ENCODE measurements around the gene PPP2R3A.
"Not testable (repeated sequence)": the region's sequence is repeated elsewhere in the genome, so short reads cannot be mapped to it uniquely, and the experiment has no call there.

Gene PPP2R3A

DNA sequence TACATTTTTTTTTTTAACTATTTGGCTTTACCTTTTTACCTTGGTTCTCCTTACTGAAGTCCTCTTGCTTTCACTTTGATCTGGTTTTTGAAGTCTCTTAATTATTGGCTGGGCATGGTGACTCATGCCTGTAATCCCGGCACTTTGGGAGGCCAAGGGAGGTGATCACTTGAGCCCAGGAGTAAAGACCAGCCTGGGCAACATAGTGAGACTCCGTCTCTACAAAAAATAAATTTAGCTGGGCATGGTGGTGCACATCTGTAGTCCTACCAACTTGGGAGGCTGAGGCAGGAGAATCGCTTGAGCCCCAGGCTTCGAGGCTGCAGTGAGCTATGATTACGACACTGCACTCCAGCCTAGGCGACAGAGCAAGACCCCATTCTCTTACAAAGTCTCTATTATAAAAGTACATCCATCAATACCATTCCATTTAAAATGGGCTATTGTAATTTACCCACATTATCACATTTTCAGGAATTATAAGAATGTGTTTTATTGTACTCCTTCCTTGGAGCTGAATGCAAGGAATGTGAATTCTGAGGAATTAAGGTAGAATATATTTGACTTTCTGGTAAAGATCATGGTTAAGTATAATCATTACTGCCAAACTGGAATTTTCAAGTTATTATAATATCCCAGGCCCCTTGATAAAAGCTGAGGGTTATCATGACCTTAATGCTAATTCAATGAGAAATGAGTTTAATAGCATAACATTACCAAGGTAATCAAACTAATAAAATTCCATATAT lies 181.6 kb downstream of the PPP2R3A start:
- FAIRE-seq: peak; percentile 80
- peak; percentile 25 for DNase-seq (ENCODE audit: low spot score)

DNA sequence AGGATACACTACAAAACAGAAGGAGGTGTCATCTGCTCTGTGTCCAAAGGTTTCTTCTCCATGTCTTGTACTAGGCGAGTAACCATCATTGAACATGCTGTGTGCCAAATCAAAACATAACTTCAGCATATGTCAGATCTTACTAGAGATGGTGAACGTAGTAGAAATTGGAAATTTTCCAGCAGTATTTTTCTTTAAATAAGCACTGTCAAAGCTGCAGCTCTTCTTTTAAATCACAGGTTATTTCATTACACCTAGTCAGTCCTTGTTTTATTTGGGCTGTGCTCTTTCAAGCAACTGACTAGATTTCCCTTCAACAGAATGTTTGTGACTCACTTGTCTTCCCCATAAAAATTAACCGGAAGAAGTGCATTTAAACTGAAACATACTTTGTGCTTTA lies 184.1 kb downstream of the PPP2R3A start:
- FAIRE-seq: peak; percentile 80

DNA sequence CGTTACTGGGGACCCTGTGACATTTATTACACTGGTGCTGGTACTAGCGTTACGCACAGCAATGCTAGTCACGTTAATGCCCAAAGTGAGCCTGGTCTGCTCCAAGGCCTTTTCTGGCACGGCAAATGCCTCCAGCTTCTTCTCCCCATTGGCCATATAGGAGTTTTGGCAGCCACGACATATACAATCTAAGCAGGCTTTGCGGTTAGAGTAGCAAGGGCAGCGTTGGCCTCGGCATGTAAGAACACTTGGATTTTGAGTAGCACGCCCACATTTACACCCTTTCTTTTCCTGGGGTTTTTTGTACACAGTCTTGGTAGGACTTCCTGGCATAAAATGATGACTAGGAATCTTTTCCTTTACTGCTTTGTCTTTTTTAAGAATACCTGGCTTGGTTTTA lies 185.7 kb downstream of the PPP2R3A start:
- DNase-seq (ENCODE audit: low spot score): no peak
- FAIRE-seq: no peak

More for the DNA sequence above, 184.1 kb downstream of the PPP2R3A start:
- DNase-seq (ENCODE audit: low spot score): no peak

DNA sequence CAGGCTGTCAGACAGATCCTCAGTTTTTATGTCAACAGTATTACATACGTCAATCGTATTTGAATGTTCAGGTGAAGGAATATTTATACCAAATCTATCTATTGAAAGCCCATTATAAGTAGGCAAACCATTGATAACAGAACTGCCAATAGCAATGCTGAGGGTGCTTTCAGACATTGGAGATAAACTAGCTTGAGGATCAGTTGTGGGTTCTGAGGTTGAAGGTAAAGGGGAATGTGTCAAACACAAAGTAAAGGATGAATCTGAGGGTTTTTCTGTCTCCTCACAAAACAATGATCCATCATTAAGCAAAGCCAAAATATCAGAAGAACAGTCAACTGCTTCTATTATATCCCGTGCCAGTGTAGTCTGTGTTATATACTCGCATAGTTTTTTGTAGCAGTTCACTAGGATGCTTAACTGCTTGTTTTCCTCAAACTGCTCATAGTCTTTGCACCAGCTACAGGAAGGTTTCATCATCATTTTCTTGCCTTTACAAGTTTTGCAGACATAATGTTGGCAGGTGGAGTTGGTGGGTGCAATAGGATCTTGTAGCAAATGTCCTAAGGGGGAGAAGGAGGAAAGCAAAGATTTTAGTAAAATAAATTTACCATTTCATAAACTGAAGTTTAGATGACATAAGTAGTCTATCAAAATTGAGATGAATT lies 186.8 kb downstream of the PPP2R3A start:
- DNase-seq (ENCODE audit: low spot score) (no peak), FAIRE-seq (no peak)

DNA sequence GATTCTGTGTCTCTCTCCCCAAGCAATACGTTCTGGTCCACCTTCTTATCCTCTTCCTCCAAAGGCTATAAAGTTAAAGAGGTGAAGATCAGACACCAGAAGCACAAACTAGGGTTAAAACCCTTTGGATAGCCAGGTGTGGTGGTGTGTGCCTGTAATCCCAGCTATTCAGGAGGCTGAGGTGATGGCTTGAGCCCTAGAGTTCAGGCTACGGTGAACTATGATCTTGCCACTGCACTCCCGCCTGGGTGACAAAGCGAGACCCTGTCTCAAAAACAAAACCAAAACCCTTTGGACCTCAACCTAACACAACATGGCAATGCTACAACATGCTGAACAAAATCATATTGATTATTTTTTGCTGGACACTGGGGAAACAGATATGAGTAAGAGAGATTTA lies 187.4 kb downstream of the PPP2R3A start:
- FAIRE-seq (no peak), DNase-seq (ENCODE audit: low spot score) (no peak)

DNA sequence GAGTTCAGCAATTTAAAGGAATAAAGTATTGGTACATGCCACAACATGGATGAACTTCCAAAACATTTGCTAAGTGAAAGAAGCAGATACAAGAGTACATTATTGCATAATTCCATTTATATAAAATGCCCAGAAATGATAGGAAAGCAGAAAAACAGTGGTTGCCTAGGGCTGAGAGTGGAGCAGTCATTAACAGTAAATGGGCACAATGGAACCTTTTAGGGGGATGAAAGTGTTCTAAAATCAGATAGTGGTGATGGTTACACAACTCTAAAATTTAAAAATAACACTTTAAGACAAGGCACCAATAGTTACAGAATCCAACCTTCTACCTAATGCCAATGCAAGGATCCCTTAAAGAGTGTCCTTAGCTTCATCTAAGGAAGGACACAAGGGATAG lies 196.0 kb downstream of the PPP2R3A start:
- DNase-seq (ENCODE audit: low spot score) (no peak), FAIRE-seq (no peak)

DNA sequence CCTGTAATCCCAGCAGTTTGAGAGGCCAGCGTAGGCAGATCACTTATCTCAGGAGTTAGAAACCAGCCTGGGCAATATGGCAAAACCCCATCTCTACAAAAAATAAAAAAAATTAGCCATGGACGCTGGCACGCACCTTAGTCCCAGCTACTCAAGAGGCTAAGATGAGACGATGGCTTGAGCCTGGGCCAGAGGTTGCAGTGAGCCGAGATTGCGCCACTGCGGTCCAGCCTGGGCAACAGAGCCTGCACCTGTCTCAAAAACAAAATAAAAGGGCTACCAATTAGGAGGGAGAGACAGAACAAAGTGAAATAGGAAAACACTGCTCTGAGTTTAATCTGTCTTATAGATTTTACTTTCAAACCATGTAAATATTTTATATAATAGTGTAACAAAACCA lies 196.8 kb downstream of the PPP2R3A start:
- no peak for FAIRE-seq
- DNase-seq (ENCODE audit: low spot score): no peak

DNA sequence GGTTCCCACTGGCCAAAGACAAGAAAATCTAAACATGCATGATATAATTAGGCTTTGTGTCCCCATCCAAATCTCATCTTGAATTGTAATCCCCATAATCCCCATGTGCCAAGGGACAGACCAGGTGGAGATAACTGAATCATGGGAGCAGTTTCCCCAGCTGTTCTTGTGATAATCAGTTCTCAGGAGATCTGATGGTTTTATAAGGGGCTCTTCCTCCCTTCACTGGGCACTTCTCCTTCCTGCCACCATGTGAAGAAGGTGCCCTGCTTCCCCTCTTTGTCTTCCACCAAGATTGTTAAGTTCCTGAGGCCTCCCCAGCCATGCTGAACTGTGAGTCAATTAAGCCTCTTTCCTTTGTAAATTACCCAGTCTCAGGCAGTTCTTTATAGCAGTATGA lies 198.1 kb downstream of the PPP2R3A start:
- DNase-seq (ENCODE audit: low spot score); FAIRE-seq: not testable (repeated sequence)

DNA sequence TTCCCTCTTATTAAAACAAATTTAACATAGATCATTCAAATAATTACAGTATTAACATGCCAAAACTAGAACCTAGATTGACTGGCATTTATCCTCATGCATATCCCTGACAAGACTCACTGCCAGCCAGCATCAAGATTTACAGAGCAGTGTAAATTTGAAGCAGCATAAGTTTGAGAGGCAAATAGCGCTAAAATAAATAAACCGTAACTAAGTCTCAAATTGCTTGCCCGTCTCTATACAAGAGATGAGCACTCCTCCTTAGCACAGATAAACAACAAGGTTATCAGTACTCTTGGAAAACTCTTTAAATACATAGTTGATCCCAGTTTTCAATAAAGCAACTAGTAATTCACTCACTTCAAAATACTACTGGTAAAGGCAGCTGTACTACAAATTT lies 201.0 kb downstream of the PPP2R3A start:
- FAIRE-seq (no peak), DNase-seq (ENCODE audit: low spot score) (no peak)

DNA sequence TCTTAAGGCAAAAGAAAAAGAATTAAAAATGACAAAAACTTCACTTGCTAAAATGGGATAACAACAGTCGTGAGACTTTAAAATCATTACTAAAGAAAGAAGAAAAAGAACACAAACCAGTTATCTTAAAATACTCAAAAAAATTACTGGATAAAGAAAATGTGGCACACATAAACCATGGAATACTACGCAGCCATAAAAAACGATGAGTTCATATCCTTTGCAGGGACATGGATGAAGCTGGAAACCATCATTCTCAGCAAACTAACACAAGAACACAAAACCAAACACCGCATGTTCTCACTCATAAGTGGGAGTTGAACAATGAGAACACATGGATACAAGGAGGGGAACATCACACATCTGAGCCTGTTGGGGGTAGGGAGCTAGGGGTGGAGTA lies 202.7 kb downstream of the PPP2R3A start:
- not testable (repeated sequence) for DNase-seq (ENCODE audit: low spot score); FAIRE-seq

DNA sequence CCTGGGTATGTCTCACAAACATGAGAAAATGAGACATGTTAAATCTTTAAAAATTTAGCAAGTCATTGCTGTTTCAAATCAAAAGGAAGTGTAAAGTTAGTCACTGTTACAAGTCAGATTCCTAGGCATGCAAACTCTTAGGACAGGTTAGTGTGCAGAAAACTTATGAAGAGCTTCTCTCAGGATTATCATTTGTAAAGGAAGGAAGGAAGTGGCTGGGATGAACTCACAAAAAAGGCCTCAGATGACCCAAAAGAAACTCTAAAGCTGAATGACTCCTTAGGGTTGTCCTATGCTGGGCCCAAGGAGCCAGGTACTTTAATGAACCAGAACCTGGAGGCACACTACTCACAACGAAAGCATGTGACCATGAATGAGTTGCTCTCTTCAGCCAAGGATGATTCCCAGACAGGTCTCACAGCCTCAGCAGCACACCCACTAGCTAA lies 205.6 kb downstream of the PPP2R3A start:
- peak; percentile 44 for DNase-seq (ENCODE audit: low spot score)
- peak; percentile 49 for FAIRE-seq

DNA sequence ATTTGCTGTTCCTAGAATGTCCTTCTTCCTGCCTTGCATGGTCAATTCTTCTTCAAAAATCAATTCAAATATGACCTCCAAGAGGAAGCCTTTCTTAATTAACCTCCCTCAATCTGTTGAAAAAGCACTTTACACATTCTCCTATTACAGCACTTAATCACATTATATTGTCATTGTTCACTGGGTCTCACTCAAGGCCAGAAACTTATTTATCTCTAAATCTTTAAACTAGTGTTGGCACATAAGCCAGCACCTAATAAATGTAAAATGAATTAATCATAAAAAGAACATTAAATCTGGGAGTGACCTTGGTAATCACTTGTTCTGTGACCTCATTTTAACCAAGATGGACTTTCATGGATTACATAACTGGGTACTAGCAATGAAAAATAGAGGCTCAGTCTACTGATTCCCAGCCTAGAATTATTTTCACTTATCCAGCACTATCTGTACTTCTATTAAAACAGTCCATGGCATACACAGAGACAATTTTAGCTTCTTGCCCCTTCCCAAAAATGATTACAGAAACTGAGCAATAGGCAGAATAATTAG lies 208.5 kb downstream of the PPP2R3A start:
- DNase-seq (ENCODE audit: low spot score) (no peak), FAIRE-seq (no peak)

DNA sequence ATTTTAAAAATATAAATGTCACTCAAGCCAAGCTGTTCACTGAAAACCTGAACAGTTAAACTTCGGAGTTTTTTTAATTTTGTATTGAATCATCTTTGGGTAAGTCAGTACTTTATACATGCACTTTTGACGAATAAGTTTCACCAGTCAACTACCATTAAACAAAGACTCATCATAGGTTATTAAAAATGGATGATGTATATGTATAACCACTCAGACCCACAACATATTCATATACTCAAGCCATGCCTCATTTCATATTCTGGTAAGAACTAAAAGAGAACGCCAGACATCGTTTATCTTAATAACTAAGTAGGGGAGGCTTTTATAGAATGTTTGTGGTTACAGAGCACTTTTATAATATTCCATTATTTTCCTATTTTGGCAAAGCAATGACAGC lies 212.3 kb downstream of the PPP2R3A start:
- FAIRE-seq (no peak), DNase-seq (ENCODE audit: low spot score) (no peak)

DNA sequence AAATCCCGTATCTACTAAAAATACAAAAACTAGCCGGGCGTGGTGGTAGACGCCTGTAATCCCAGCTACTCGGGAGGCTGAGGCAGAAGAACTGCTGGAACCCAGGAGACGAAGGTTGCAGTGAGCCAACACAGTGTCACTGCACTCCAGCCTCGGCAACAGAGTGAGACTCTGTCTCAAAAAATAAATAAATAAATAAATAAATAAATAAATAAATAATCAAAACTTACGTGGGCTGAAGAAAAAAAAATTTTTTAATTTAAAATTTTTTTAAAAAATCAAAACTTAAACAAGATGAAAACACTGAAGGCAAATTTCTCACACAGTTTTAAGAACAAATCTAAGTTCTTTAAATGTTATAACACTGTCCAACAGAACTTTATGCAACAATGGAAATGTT lies 216.2 kb downstream of the PPP2R3A start:
- DNase-seq (ENCODE audit: low spot score) (no peak), FAIRE-seq (peak; percentile 32)

DNA sequence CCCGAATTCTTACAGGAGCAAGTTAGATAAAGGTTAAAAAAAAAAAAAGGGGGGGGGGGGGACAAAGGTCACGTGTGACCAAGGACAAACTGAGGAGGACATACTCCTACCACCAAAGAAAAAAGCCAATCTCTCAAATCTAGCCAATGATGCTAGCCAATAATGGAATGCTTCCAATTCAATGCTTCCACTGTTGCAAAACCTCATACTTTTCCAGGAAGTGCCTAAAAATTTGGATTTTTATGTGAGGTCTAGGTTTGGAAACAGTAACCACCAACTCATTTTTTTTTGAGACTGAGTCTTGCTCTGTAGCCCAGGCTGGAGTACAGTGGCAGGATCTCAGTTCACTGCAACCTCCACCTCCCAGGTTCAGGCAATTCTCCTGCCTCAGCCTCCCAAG lies 219.2 kb downstream of the PPP2R3A start:
- DNase-seq (ENCODE audit: low spot score) (no peak), FAIRE-seq (no peak)

DNA sequence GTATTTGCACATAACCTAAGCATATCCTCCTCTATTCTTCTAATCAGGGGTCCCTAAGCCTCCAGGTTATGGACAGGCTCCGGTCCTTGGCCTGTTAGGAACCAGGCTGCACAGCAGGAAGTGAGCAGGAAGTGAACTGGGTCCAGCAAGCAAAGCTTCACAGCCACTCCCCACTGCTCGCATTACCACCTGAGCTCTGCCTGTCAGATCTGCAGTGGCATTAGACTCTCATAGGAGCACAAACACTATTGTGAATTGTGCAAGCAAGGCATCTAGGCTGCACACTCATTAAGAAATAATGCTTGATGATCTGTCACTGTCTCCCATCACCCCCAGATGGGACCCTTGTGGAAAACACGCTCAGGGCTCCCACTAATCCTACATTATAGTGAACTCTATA lies 220.8 kb downstream of the PPP2R3A start:
- no peak for DNase-seq (ENCODE audit: low spot score)
- no peak for FAIRE-seq

DNA sequence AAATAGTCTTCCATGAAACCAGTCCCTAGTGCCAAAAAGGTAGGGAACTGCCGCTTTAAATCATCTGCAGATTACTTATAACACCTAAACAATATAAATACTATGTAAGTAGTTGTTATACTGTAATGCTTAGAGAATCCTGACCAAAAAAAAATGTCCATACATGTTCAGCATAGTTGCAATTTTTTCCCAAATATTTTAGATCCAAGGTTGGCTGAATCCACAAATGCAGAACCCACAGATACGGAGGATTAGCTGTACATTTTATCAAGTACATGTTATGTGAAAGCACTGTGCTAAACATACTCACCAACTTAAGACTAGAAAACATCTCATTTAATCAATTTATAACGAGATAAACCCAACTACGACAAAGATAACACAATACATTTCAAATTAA lies 221.3 kb downstream of the PPP2R3A start:
- DNase-seq (ENCODE audit: low spot score) (no peak), FAIRE-seq (no peak)

DNA sequence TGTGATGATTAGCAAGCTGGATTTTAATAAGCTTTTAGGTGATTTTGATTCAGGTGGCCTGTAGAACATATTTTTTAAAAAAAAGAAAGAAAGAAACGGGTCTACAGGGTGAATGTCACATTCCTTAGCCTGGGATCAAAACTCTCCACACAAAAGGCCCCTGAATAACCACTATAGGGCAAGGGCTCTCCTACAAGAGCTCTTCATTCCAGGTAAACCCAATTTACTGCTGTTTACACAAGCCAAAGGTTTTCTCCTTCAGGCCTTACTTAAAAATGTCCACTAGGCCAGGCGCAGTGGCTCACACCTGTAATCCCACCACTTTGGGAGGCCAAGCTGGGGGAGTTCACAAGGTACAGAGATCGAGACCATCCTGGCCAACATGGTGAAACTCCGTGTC lies 222.3 kb downstream of the PPP2R3A start:
- FAIRE-seq: no peak
- no peak for DNase-seq (ENCODE audit: low spot score)

DNA sequence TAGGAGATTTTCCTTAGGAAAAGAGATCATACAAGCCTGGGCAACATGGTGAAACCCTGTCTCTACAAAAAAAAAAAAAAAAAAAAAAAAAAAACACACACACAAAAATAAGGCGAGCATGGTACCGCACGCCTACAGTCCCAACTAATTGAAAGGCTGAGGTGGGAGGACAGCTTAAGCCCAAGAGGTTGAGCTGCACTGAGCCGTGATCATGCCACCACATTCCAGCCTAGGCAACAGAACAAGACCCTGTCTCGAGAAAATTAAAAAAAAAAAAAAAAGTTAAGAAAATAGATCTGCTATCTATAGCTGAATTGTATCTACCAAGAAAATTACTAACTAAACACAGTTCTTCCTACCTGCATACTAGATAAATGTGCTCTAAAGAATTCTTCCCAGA lies 223.5 kb downstream of the PPP2R3A start:
- FAIRE-seq (no peak), DNase-seq (ENCODE audit: low spot score) (no peak)

DNA sequence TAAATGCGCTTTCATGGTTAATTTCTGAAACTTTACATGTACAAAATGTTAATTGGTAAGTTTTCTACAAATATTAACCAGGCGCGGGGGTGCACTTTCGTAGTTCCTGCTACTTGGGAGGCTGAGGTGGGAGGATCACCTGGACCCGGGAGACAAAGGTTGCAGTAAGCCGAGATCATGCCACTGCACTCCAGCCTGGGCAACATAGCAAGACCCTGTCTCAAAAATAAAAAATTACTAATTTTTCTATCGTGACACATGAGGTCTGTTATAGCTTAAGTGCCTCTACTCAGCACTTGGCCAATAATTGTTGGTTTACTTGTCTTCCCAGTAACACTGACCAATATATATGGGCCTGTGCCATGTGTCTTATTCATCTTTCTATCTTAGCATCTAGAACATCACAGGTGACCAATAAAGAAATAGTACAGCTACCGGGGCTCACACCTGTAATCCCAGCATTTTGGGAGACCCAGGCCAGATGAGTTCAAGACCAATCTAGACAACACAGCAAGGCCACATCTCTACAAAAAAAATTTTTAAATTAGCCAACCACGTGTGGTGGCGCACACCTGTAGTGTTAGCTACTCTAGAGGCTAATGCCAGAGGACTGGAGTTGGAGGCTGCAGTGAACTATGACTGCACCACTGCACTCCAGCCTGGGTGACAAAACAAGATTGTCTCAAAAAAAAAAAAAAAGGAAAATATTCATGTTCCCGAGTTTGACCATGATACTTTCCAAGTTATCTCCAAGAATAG lies 224.5 kb downstream of the PPP2R3A start:
- FAIRE-seq (no peak), DNase-seq (ENCODE audit: low spot score) (no peak)

DNA sequence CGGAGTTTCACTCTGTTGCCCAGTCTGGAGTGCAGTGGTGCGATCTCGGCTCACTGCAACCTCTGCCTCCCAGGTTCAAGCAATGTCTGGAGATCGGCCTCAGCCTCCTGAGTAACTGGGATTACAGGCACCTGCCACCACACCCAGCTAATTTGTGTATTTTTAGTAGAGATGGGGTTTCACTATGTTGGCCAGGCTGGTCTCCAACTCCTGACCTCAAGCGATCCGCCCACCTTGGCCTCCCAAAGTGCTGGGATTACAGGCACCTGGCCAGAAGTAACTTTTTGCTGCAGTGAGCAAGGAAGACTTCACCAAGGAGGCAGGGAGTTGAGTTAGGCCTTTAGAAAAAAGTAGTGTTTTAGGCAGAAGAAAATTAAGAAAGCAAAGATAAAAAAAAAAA lies 226.7 kb downstream of the PPP2R3A start:
- DNase-seq (ENCODE audit: low spot score); FAIRE-seq: not testable (repeated sequence)

DNA sequence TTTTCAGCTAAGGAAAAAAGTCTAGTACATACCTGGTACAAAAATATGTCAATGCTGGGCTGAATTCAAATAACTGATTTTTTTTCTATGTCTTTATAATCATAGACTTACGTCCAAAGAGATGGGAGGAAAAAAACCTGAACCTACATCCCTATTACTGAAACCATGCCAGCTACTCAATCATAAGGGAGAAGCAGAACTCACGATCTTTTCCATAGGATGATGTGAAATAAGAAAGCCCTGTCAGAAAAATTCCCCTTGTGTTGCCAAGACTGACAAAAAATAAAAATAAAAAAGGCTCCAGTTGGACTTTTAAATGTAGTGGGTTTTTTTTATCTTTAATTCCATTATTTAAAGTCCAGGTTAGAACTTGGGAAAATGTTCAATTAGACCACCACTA lies 227.3 kb downstream of the PPP2R3A start:
- FAIRE-seq: no peak
- no peak for DNase-seq (ENCODE audit: low spot score)
